GM12864 (cell line): ENCODE data around the gene SLC35A1.

Experiments used
- DNase-seq: peaks from one replicate; pipeline ENCODE4 v3.0.0-alpha.2; 2011; ENCODE audit warnings: low read depth
- H3K4me3 ChIP-seq: 2 replicates; pipeline ENCODE4 v1.5.1; 2011; ENCODE audit warnings: mild to moderate bottlenecking, low read depth, low read length, control low read depth
- CTCF ChIP-seq: IDR thresholded peaks from 2 replicates; pipeline ENCODE4 v1.5.1; 2011; ENCODE audit warnings: low read depth, mild to moderate bottlenecking, moderate library complexity, low read length, control low read depth, inconsistent platforms; ENCODE audit errors: missing control alignments

The SLC35A1 gene, protein sequence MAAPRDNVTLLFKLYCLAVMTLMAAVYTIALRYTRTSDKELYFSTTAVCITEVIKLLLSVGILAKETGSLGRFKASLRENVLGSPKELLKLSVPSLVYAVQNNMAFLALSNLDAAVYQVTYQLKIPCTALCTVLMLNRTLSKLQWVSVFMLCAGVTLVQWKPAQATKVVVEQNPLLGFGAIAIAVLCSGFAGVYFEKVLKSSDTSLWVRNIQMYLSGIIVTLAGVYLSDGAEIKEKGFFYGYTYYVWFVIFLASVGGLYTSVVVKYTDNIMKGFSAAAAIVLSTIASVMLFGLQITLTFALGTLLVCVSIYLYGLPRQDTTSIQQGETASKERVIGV

GRCh38 chr6:87472525-87473418 is at the start of gene SLC35A1:
TSS of gene SLC35A1 (plus strand) at chr6:87472974. CDS start at chr6:87473004, 30 bp downstream.
- DNase-seq: peak; percentile 53
- TF ChIP-seq CTCF: no peak
- peak within 1 kb of the TSS; percentile 90 for H3K4me3 ChIP-seq

GRCh38 chr6:87426789-87427188 is 46.0 kb upstream of the SLC35A1 start:
- TF ChIP-seq CTCF: no peak
- no peak for DNase-seq
- H3K4me3 ChIP-seq: no peak overlapping the region

DNA sequence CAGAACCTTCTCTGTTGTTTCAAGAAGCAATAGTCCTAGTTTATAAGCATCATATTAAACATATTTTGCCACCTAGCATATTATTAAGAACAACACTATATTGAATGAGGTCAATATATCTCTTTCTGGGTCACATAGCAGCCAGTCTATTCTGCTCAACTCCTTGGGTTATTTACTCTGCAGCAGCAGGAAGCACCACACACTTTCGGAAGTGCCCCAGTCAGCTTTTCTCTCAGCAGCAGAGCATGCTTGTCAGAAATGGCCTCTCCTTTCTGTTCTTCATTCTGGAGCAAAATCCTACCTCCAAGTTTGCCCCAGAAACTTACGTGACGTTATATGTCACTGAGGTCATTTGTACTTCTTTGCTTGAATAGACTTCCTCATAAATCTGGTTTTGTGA is 42.3 kb upstream of the SLC35A1 start:
- TF ChIP-seq CTCF: no peak
- H3K4me3 ChIP-seq: no peak overlapping the region
- no peak for DNase-seq

GRCh38 chr6:87431263-87431662 is 41.5 kb upstream of the SLC35A1 start:
- no peak for DNase-seq
- no peak overlapping the region for H3K4me3 ChIP-seq
- TF ChIP-seq CTCF: no peak

- DNase-seq: peak; percentile 15
These were observed 36.3 kb upstream of the SLC35A1 start for GRCh38 chr6:87436435-87436834.

DNA sequence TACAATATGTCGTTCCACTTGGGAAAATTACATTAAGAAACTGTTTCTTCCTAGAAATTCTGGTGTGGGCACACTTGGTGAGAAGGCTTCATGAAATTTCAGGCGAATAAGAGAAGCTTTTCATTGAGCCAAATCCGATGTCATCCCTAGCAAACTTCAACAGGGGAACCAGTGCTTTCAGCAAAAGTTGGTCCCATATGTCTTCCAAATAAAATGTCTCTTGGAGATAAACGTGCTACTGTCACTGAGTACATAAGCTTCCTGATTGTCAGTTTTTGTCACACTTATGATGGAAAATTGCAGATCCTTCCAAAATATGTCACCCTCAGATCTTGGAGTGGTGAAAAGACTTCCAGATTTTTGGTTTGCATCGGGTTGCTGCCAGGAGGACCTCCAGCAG is 31.1 kb upstream of the SLC35A1 start:
- DNase-seq: no peak
- no peak for TF ChIP-seq CTCF
- no peak overlapping the region for H3K4me3 ChIP-seq

More at GRCh38 chr6:87436435-87436834, 36.3 kb upstream of the SLC35A1 start:
- no peak for TF ChIP-seq CTCF
- no peak overlapping the region for H3K4me3 ChIP-seq
